Breast epithelium (tissue), 4 donors: ENCODE data around the gene IFT172. TPM values are rescaled to one million over a fixed set of nuclear protein-coding genes. Genes with fewer than 3 reads are reported as not detected.
A peak's percentile ranks its signal among the peaks of the same experiment; 100 is the strongest.
"Not testable (repeated sequence)": the region's sequence is repeated elsewhere in the genome, so short reads cannot be mapped to it uniquely, and the experiment has no call there.

Experiments used
- DNase-seq, 2 donors: peaks; one replicate each; pipeline ENCODE4 v3.0.0-alpha.2; 2019; ENCODE audit warnings: low spot score in 2 of 2
- H3K27ac ChIP-seq, 2 donors: fragments of 200-600 bp; sonication (generic) in 1 of 2; one replicate each; pipeline ENCODE4 v1.5.1; 2016 to 2019; ENCODE audit warnings: mild to moderate bottlenecking in 1 of 2
- H3K27me3 ChIP-seq, 2 donors: fragments of 200-600 bp; sonication (generic) in 1 of 2; one replicate each; pipeline versions ENCODE4 v1.5.1 to v1.6.0; 2017 to 2019; ENCODE audit warnings: control low read depth in 1 of 2, mild to moderate bottlenecking in 1 of 2
- H3K36me3 ChIP-seq: fragments of 200-600 bp; one replicate; pipeline ENCODE4 v1.5.1; 2019
- H3K4me1 ChIP-seq, 2 donors: fragments of 200-600 bp; sonication (generic); one replicate each; pipeline ENCODE4 v1.5.1; 2016 to 2019; ENCODE audit warnings: control low read depth in 1 of 2
- H3K4me3 ChIP-seq, 3 donors: fragments of 200-600 bp; sonication (generic); 1 replicate in 2 of 3; 2 replicates in 1 of 3; pipeline ENCODE4 v1.5.1; 2016 to 2019; ENCODE audit warnings: mild to moderate bottlenecking in 3 of 3, moderate library complexity in 2 of 3
- H3K9me3 ChIP-seq, 2 donors: fragments of 200-600 bp; sonication (generic) in 1 of 2; one replicate each; pipeline ENCODE4 v1.5.1; 2016 to 2019; ENCODE audit warnings: control low read depth in 1 of 2
- CTCF ChIP-seq, 3 donors: fragments of 450-650 bp; IDR thresholded peaks; one replicate each; pipeline ENCODE4 v1.5.1; 2016 to 2017; ENCODE audit warnings: antibody characterized with exemption in 3 of 3, mild to moderate bottlenecking in 3 of 3, moderate library complexity in 3 of 3
- POLR2A ChIP-seq: fragments of 450-650 bp; IDR thresholded peaks from one replicate; pipeline ENCODE4 v1.6.1; 2016; ENCODE audit warnings: antibody characterized with exemption, mild to moderate bottlenecking, moderate library complexity
- POLR2AphosphoS5 ChIP-seq, 3 donors: sonication (generic); formaldehyde crosslinking; IDR thresholded peaks; one replicate each; pipeline ENCODE4 v1.6.1; 2017; ENCODE audit warnings: antibody characterized with exemption in 3 of 3
- intact Hi-C: fragments of 100-400 bp; cut with DNase I; formaldehyde crosslinking; loops from one replicate; pipeline ENCODE4 v1.15.1; 2023; ENCODE audit warnings: low total_unique reads
- total RNA-seq, 3 donors: library from RNA; depleted of rRNA; stranded (reverse); fragments of >200 nt; gene quantifications; one replicate each; pipeline ENCODE4 v1.1.0, GENCODE V29; 2016

Gene IFT172
- 10 to 100 TPM; 28.2 to 51.5 (median 32.1) TPM for total RNA-seq

GRCh38 chr2:27489498-27490397 is at the start of gene IFT172:
Gene IFT172 (minus strand): TSS chr2:27489743. CDS start chr2:27489653, 90 bp downstream.
- peak within 1 kb of the TSS; percentile 51 to 72 (median 68) for H3K4me3 ChIP-seq
- H3K27me3 ChIP-seq = no peaks in the 10 kb centered on the region
- H3K9me3 ChIP-seq = no peaks in the 10 kb centered on the region
- H3K36me3 ChIP-seq = no peaks in the 10 kb centered on the region
- intact Hi-C loops = no loop called here
- TF ChIP-seq CTCF (IDR thresholded peaks at IDR 0.05) (no peak), POLR2AphosphoS5 (IDR thresholded peaks at IDR 0.05) (peak; percentile 20 to 85 (median 80))
- peak within 1 kb of the TSS; percentile 84 to 88 for H3K27ac ChIP-seq
- DNase-seq = peak; percentile 99
- H3K4me1 ChIP-seq = peaks cover 0 to 1% of the 10 kb centered on the region in 2 donors

GRCh38 chr2:27538839-27539450 is 49.4 kb upstream of the IFT172 start:
- DNase-seq, H3K9me3 ChIP-seq, H3K4me1 ChIP-seq, H3K27me3 ChIP-seq, intact Hi-C loops, H3K27ac ChIP-seq, H3K36me3 ChIP-seq, H3K4me3 ChIP-seq: not testable (repeated sequence)

GRCh38 chr2:27537287-27537686 is 47.7 kb upstream of the IFT172 start:
- Histone ChIP-seq H3K4me3 (no peak overlapping the region), H3K27ac (no peak overlapping the region), H3K4me1 (no peaks in the 10 kb centered on the region), H3K27me3 (no peaks in the 10 kb centered on the region), H3K9me3 (no peaks in the 10 kb centered on the region), H3K36me3 (no peaks in the 10 kb centered on the region)
- no peak for TF ChIP-seq CTCF (IDR thresholded peaks at IDR 0.05)
- no peak for TF ChIP-seq POLR2AphosphoS5 (IDR thresholded peaks at IDR 0.05)
- no peak for TF ChIP-seq POLR2A
- intact Hi-C loops = no loop called here
- DNase-seq = no peak

GRCh38 chr2:27531983-27532382 is 42.4 kb upstream of the IFT172 start:
- no peaks in the 10 kb centered on the region for H3K27me3 ChIP-seq
- H3K4me1 ChIP-seq = no peaks in the 10 kb centered on the region
- intact Hi-C loops = no loop called here
- no peak for DNase-seq
- H3K9me3 ChIP-seq = no peaks in the 10 kb centered on the region
- no peaks in the 10 kb centered on the region for H3K36me3 ChIP-seq
- no peak overlapping the region for H3K4me3 ChIP-seq
- TF ChIP-seq POLR2A (no peak), POLR2AphosphoS5 (IDR thresholded peaks at IDR 0.05) (no peak), CTCF (IDR thresholded peaks at IDR 0.05) (no peak)
- H3K27ac ChIP-seq = no peak overlapping the region

GRCh38 chr2:27527182-27527581 is 37.6 kb upstream of the IFT172 start:
- DNase-seq = no peak
- no peaks in the 10 kb centered on the region for H3K36me3 ChIP-seq
- intact Hi-C loops = no loop called here
- H3K27me3 ChIP-seq = no peaks in the 10 kb centered on the region
- no peak for TF ChIP-seq POLR2A
- no peaks in the 10 kb centered on the region for H3K4me1 ChIP-seq
- no peak overlapping the region for H3K4me3 ChIP-seq
- no peaks in the 10 kb centered on the region for H3K9me3 ChIP-seq
- no peak overlapping the region for H3K27ac ChIP-seq

- Histone ChIP-seq H3K27me3 (no peaks in the 10 kb centered on the region), H3K4me1 (no peaks in the 10 kb centered on the region), H3K4me3 (no peak overlapping the region), H3K9me3 (no peaks in the 10 kb centered on the region), H3K36me3 (no peaks in the 10 kb centered on the region), H3K27ac (no peak overlapping the region)
- intact Hi-C loops = no loop called here
- TF ChIP-seq POLR2A (no peak), CTCF (IDR thresholded peaks at IDR 0.05) (no peak), POLR2AphosphoS5 (IDR thresholded peaks at IDR 0.05) (no peak)
- no peak for DNase-seq
These were observed 32.9 kb upstream of the IFT172 start for GRCh38 chr2:27522400-27522945.
